ENCODE results near the gene ATP5PB.

ATP5PB gene

GRCh38 chr1:111420377-111420776 lies 28.9 kb upstream of the ATP5PB start:
- no peak for TF ChIP-seq CTCF (IDR thresholded peaks at IDR 0.05; ENCODE audit: unreplicated experiment in 3 of 3)
- Mint-ChIP-seq H3K36me3 (ENCODE audit: low read depth) (no peaks in the 10 kb centered on the region), H3K27me3 (ENCODE audit: low read depth) (no peaks in the 10 kb centered on the region), H3K4me3 (no peak overlapping the region), H3K9me3 (no peaks in the 10 kb centered on the region), H3K27ac (no peak overlapping the region), H3K4me1 (no peaks in the 10 kb centered on the region)

- Mint-ChIP-seq H3K27me3 (ENCODE audit: low read depth) (no peaks in the 10 kb centered on the region), H3K4me3 (peak overlapping the region in 1 of 3 experiments; percentile 24), H3K36me3 (ENCODE audit: low read depth) (no peaks in the 10 kb centered on the region), H3K9me3 (no peaks in the 10 kb centered on the region), H3K4me1 (no peaks in the 10 kb centered on the region), H3K27ac (peak overlapping the region; percentile 72 to 81 (median 80))
- TF ChIP-seq CTCF (IDR thresholded peaks at IDR 0.05; ENCODE audit: unreplicated experiment in 3 of 3): no peak
These were observed 26.5 kb upstream of the ATP5PB start for GRCh38 chr1:111422546-111423391.

- Mint-ChIP-seq H3K27ac (peak overlapping the region; percentile 14 to 81 (median 48)), H3K27me3 (ENCODE audit: low read depth) (no peaks in the 10 kb centered on the region), H3K4me1 (no peaks in the 10 kb centered on the region), H3K4me3 (no peak overlapping the region), H3K36me3 (ENCODE audit: low read depth) (no peaks in the 10 kb centered on the region), H3K9me3 (no peaks in the 10 kb centered on the region)
- no peak for TF ChIP-seq CTCF (IDR thresholded peaks at IDR 0.05; ENCODE audit: unreplicated experiment in 3 of 3)
These were observed 25.0 kb upstream of the ATP5PB start for GRCh38 chr1:111424281-111424680.

- Mint-ChIP-seq H3K27ac (no peak overlapping the region), H3K27me3 (ENCODE audit: low read depth) (no peaks in the 10 kb centered on the region), H3K36me3 (ENCODE audit: low read depth) (peaks cover 26% of the 10 kb centered on the region), H3K9me3 (no peaks in the 10 kb centered on the region), H3K4me1 (no peaks in the 10 kb centered on the region), H3K4me3 (no peak overlapping the region)
- TF ChIP-seq CTCF (IDR thresholded peaks at IDR 0.05; ENCODE audit: unreplicated experiment in 3 of 3): no peak
These were observed 12.5 kb upstream of the ATP5PB start for GRCh38 chr1:111436726-111437125.

GRCh38 chr1:111439461-111440351 lies 9.6 kb upstream of the ATP5PB start:
- peaks cover 53% of the 10 kb centered on the region for H3K36me3 Mint-ChIP-seq (ENCODE audit: low read depth)
- H3K4me1 Mint-ChIP-seq: no peaks in the 10 kb centered on the region
- no peaks in the 10 kb centered on the region for H3K9me3 Mint-ChIP-seq
- no peaks in the 10 kb centered on the region for H3K27me3 Mint-ChIP-seq (ENCODE audit: low read depth)
- no peak overlapping the region for H3K27ac Mint-ChIP-seq
- TF ChIP-seq CTCF (IDR thresholded peaks at IDR 0.05; ENCODE audit: unreplicated experiment in 3 of 3): no peak
- no peak overlapping the region for H3K4me3 Mint-ChIP-seq

Measured in nephron (organoid).